Measurements from ENCODE around the gene TIMD4. TPM values are rescaled to one million over a fixed set of nuclear protein-coding genes. Genes with fewer than 3 reads are reported as not detected.

The TIMD4 gene
- total RNA-seq, 1 experiment from 2014 or later: not detected

GRCh38 chr5:156909180-156909579 lies 53.8 kb downstream of the TIMD4 start:
- Histone ChIP-seq H3K79me2 (ENCODE audit: low read depth) (no peaks in the 10 kb centered on the region), H3K4me2 (no peak overlapping the region), H2AFZ (no peak overlapping the region), H3K27me3 (ENCODE audit: insufficient read depth, low read depth) (peaks cover 32% of the 10 kb centered on the region), H4K20me1 (ENCODE audit: insufficient read depth) (no peaks in the 10 kb centered on the region), H3K36me3 (ENCODE audit: low read depth) (no peaks in the 10 kb centered on the region), H3F3A (ENCODE audit: insufficient read depth, low read depth) (no peaks in the 10 kb centered on the region), H3K9me2 (ENCODE audit: insufficient read depth) (no peaks in the 10 kb centered on the region), H3K27ac (no peak overlapping the region), H3K4me1 (replicated peaks; ENCODE audit: insufficient read depth) (no peaks in the 10 kb centered on the region), H3K9me3 (ENCODE audit: insufficient read depth, low read depth) (no peaks in the 10 kb centered on the region), H3K4me3 (no peak overlapping the region)
- intact Hi-C loops (cut with micrococcal nuclease; ENCODE audit: unreplicated experiment): no loop called here
- no peak for DNase-seq
- TF ChIP-seq EZH2 (IDR thresholded peaks at IDR 0.05; ENCODE audit: low read depth): no peak
- TF ChIP-seq CTCF (conservative IDR thresholded peaks at IDR 0.05): no peak
- BruUV-seq (replicated peaks): no TSS peak
- ChIA-PET POLR2A (ENCODE audit: unreplicated experiment) (no interaction called here), CTCF (no interaction called here)

GRCh38 chr5:156907667-156908066 lies 55.4 kb downstream of the TIMD4 start:
- no peak overlapping the region for H3K4me2 ChIP-seq
- no peaks in the 10 kb centered on the region for H3K9me2 ChIP-seq (ENCODE audit: insufficient read depth)
- H2AFZ ChIP-seq: no peak overlapping the region
- no peaks in the 10 kb centered on the region for H4K20me1 ChIP-seq (ENCODE audit: insufficient read depth)
- BruUV-seq (replicated peaks): no TSS peak
- H3K36me3 ChIP-seq (ENCODE audit: low read depth): no peaks in the 10 kb centered on the region
- no peak for DNase-seq
- peaks cover 17% of the 10 kb centered on the region for H3K27me3 ChIP-seq (ENCODE audit: insufficient read depth, low read depth)
- H3K79me2 ChIP-seq (ENCODE audit: low read depth): no peaks in the 10 kb centered on the region
- H3K4me3 ChIP-seq: no peak overlapping the region
- no peaks in the 10 kb centered on the region for H3F3A ChIP-seq (ENCODE audit: insufficient read depth, low read depth)
- no peak overlapping the region for H3K27ac ChIP-seq
- H3K4me1 ChIP-seq (replicated peaks; ENCODE audit: insufficient read depth): no peaks in the 10 kb centered on the region
- intact Hi-C loops (cut with micrococcal nuclease; ENCODE audit: unreplicated experiment): no loop called here
- POLR2A ChIA-PET (ENCODE audit: unreplicated experiment): no interaction called here
- no peaks in the 10 kb centered on the region for H3K9me3 ChIP-seq (ENCODE audit: insufficient read depth, low read depth)
- TF ChIP-seq CTCF (conservative IDR thresholded peaks at IDR 0.05) (no peak), EZH2 (IDR thresholded peaks at IDR 0.05; ENCODE audit: low read depth) (no peak)
- CTCF ChIA-PET: no interaction called here

GRCh38 chr5:156906807-156907206 lies 56.2 kb downstream of the TIMD4 start:
- Histone ChIP-seq H3K79me2 (ENCODE audit: low read depth) (no peaks in the 10 kb centered on the region), H3K27me3 (ENCODE audit: insufficient read depth, low read depth) (peaks cover 11% of the 10 kb centered on the region), H3F3A (ENCODE audit: insufficient read depth, low read depth) (no peaks in the 10 kb centered on the region), H3K4me3 (no peak overlapping the region), H3K4me1 (replicated peaks; ENCODE audit: insufficient read depth) (no peaks in the 10 kb centered on the region), H3K4me2 (no peak overlapping the region), H4K20me1 (ENCODE audit: insufficient read depth) (no peaks in the 10 kb centered on the region), H3K36me3 (ENCODE audit: low read depth) (no peaks in the 10 kb centered on the region), H3K9me3 (ENCODE audit: insufficient read depth, low read depth) (no peaks in the 10 kb centered on the region), H2AFZ (no peak overlapping the region), H3K9me2 (ENCODE audit: insufficient read depth) (no peaks in the 10 kb centered on the region), H3K27ac (no peak overlapping the region)
- no TSS peak for BruUV-seq (replicated peaks)
- intact Hi-C loops (cut with micrococcal nuclease; ENCODE audit: unreplicated experiment): no loop called here
- DNase-seq: no peak
- CTCF ChIA-PET: no interaction called here
- no peak for TF ChIP-seq CTCF (conservative IDR thresholded peaks at IDR 0.05)
- no peak for TF ChIP-seq EZH2 (IDR thresholded peaks at IDR 0.05; ENCODE audit: low read depth)
- POLR2A ChIA-PET (ENCODE audit: unreplicated experiment): no interaction called here

Data from PC-9 (cell line).